Measurements from ENCODE around the gene KIF6. TPM values are rescaled to one million over a fixed set of nuclear protein-coding genes. Genes with fewer than 3 reads are reported as not detected.

KIF6 gene
- total RNA-seq, 4 donors from 2014 or later = 0.14 to 46.6 (median 0.48) TPM; not detected in 1

DNA sequence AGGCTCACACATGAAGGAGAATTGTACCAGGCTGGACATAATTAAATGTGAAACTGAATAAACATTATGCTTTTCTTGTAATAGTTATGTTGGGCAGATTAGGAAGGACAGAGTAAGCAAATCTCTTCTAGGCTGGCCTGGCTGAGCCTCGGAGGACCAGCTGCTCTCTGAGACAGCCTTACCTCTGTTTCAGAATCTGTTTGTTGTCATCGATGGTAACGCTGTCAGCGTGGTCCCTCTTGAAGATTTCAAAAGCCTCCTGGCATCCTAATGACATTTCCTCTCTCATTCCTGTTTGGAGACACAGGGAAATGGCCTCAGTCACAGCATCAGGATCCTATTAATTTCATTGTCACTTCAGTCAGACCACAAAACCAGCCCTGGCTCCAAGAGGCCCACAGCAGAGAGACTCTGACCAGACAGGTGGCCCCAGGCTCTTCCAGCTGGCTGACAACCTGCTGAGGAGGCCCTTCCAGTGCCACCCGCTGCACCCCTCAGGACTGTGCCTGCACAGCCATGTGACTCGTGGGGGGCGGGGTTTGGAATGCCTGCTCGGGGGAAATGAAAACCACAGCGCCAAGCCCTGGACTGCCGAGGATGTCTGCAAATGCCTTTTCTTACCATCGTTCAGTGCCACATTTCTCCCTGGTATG is 294.2 kb downstream of the KIF6 start:
- Histone ChIP-seq H3K27ac (peak overlapping the region; percentile 23 to 64 (median 34)), H3K9me3 (peaks cover 0 to 1% of the 10 kb centered on the region in 2 donors), H3K4me3 (no peak overlapping the region), H3K27me3 (no peaks in the 10 kb centered on the region), H3K4me1 (peaks cover 4 to 31% (median 5%) of the 10 kb centered on the region in 4 donors), H3K36me3 (no peaks in the 10 kb centered on the region)
- intact Hi-C loops (cut with DNase I; ENCODE audit: low total_unique reads) = no loop called here
- WGBS, 2 donors (ENCODE audit: low coverage in 1 of 2) = 47 to 56% methylated on average over 11 of the region's 11 CpGs
- DNase-seq = peak; percentile 57
- TF ChIP-seq POLR2A (IDR thresholded peaks at IDR 0.05) (no peak), POLR2AphosphoS5 (IDR thresholded peaks at IDR 0.05) (no peak), EP300 (IDR thresholded peaks at IDR 0.05; ENCODE audit: low read depth) (no peak)
- TF ChIP-seq, protein P1, sequence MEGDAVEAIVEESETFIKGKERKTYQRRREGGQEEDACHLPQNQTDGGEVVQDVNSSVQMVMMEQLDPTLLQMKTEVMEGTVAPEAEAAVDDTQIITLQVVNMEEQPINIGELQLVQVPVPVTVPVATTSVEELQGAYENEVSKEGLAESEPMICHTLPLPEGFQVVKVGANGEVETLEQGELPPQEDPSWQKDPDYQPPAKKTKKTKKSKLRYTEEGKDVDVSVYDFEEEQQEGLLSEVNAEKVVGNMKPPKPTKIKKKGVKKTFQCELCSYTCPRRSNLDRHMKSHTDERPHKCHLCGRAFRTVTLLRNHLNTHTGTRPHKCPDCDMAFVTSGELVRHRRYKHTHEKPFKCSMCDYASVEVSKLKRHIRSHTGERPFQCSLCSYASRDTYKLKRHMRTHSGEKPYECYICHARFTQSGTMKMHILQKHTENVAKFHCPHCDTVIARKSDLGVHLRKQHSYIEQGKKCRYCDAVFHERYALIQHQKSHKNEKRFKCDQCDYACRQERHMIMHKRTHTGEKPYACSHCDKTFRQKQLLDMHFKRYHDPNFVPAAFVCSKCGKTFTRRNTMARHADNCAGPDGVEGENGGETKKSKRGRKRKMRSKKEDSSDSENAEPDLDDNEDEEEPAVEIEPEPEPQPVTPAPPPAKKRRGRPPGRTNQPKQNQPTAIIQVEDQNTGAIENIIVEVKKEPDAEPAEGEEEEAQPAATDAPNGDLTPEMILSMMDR (IDR thresholded peaks at IDR 0.05) = no peak
- in situ Hi-C loops (cut with MboI; ENCODE audit: low pct_ligation_motif_present in 1 of 4, low pct_unique_long_range_greater_than_20kb in 1 of 4, low sequenced_read_pairs in 3 of 4) = no loop called here

DNA sequence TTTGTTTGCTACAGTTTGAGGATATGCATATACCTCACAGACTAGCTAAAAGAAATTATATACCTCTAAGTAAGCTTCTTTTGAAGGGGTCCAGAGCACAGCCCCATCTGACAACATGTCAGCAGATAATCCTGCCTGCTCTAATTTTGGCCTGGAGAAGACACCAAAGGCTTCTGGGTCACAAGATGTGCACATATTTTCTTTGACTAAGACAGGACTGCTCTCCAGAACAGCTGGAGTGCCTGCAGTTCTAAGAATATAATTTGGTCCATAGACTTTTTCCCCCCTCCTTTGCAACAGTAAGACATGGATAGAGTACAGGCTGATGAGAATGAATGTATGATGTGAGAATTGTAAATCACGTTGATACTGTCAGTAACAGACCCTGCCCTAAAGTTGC is 294.8 kb downstream of the KIF6 start:
- no peaks in the 10 kb centered on the region for H3K36me3 ChIP-seq
- peak overlapping the region; percentile 23 to 64 (median 34) for H3K27ac ChIP-seq
- peaks cover 4 to 36% (median 5%) of the 10 kb centered on the region in 4 donors for H3K4me1 ChIP-seq
- intact Hi-C loops (cut with DNase I; ENCODE audit: low total_unique reads) = no loop called here
- no peaks in the 10 kb centered on the region for H3K9me3 ChIP-seq
- TF ChIP-seq POLR2A (IDR thresholded peaks at IDR 0.05) (no peak), EP300 (IDR thresholded peaks at IDR 0.05; ENCODE audit: low read depth) (no peak), POLR2AphosphoS5 (IDR thresholded peaks at IDR 0.05) (no peak)
- TF ChIP-seq, protein P1 (IDR thresholded peaks at IDR 0.05) = no peak
- 75% methylated on average over 1 of the region's 1 CpG; no CpG with 5 or more reads in 1 of the 2 donors for WGBS, 2 donors (ENCODE audit: low coverage in 1 of 2)
- H3K4me3 ChIP-seq = no peak overlapping the region
- no peak for DNase-seq
- no peaks in the 10 kb centered on the region for H3K27me3 ChIP-seq
- in situ Hi-C loops (cut with MboI; ENCODE audit: low pct_ligation_motif_present in 1 of 4, low pct_unique_long_range_greater_than_20kb in 1 of 4, low sequenced_read_pairs in 3 of 4) = no loop called here

DNA sequence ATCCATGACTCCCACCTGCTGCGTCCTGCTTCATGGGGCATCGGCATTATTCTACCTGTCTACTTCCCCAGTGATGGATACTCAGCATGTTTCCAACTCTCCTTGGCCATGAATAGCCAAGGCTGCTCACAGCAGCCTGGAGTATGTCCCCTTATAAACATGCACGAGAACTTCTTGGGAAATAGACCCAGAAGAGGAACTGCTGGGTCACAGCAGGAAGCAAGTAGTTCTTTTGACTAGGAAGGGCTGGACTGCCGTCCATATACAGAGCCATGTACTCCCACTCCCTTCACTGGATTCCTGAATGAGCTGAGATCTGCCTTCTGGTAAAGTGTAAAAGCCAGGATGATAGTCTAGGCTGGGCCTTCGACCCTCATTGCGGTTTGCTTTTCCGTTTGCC is 296.4 kb downstream of the KIF6 start:
- no peak overlapping the region for H3K27ac ChIP-seq
- intact Hi-C loops (cut with DNase I; ENCODE audit: low total_unique reads) = no loop called here
- no peaks in the 10 kb centered on the region for H3K27me3 ChIP-seq
- no peaks in the 10 kb centered on the region for H3K9me3 ChIP-seq
- 84 to 89% methylated on average over 5 to 7 of the region's 7 CpGs for WGBS, 2 donors (ENCODE audit: low coverage in 1 of 2)
- DNase-seq = no peak
- H3K36me3 ChIP-seq = no peaks in the 10 kb centered on the region
- H3K4me1 ChIP-seq = peaks cover 4 to 46% (median 8%) of the 10 kb centered on the region in 4 donors
- in situ Hi-C loops (cut with MboI; ENCODE audit: low pct_ligation_motif_present in 1 of 4, low pct_unique_long_range_greater_than_20kb in 1 of 4, low sequenced_read_pairs in 3 of 4) = no loop called here
- no peak overlapping the region for H3K4me3 ChIP-seq
- TF ChIP-seq POLR2AphosphoS5 (IDR thresholded peaks at IDR 0.05) = no peak
- TF ChIP-seq, protein P1 (IDR thresholded peaks at IDR 0.05) = no peak
- no peak for TF ChIP-seq POLR2A (IDR thresholded peaks at IDR 0.05)
- no peak for TF ChIP-seq EP300 (IDR thresholded peaks at IDR 0.05; ENCODE audit: low read depth)

DNA sequence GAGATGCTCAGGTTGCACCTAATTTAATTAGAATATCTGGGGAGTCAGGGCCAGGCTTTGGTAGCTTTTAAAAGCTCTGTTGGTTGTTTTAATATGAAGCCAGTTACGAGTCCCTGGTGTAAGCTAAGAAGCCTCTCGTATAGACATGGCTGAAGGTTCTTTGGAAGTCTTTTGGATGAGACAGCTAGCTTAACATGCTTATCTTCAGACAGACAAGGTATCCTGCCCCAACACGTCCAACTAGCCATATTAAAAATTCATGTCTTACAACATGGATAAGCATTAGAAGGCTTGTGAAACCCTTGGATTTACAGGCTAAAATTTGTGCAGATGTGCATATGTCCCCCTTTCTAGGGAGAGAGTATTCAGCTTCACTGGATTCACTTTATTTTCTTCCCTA is 297.1 kb downstream of the KIF6 start:
- Histone ChIP-seq H3K9me3 (no peaks in the 10 kb centered on the region), H3K4me1 (peaks cover 4 to 40% (median 8%) of the 10 kb centered on the region in 4 donors), H3K27me3 (no peaks in the 10 kb centered on the region), H3K27ac (no peak overlapping the region), H3K36me3 (no peaks in the 10 kb centered on the region), H3K4me3 (no peak overlapping the region)
- WGBS, 2 donors (ENCODE audit: low coverage in 1 of 2) = 82 to 100% methylated on average over 2 to 3 of the region's 3 CpGs
- DNase-seq = no peak
- intact Hi-C loops (cut with DNase I; ENCODE audit: low total_unique reads) (no loop called here), in situ Hi-C loops (cut with MboI; ENCODE audit: low pct_ligation_motif_present in 1 of 4, low pct_unique_long_range_greater_than_20kb in 1 of 4, low sequenced_read_pairs in 3 of 4) (no loop called here)
- TF ChIP-seq POLR2AphosphoS5 (IDR thresholded peaks at IDR 0.05) (no peak), EP300 (IDR thresholded peaks at IDR 0.05; ENCODE audit: low read depth) (no peak), POLR2A (IDR thresholded peaks at IDR 0.05) (no peak)
- TF ChIP-seq, protein P1 (IDR thresholded peaks at IDR 0.05) = no peak
